BJ (cell line): ENCODE results near the gene ACAP3. TPM values are rescaled to one million over a fixed set of nuclear protein-coding genes. Genes with fewer than 3 reads are reported as not detected.

Source experiments
- CTCF ChIA-PET: fragments of 350-600 bp; formaldehyde crosslinking; extraction: SDS; loops from one replicate; lab custom pipeline; 2021; ENCODE audit warnings: antibody characterized with exemption, inconsistent platforms; lab: Yijun Ruan, JAX
- POLR2A ChIA-PET: fragments of 300-600 bp; sonication (Branson Sonifier 250); formaldehyde crosslinking; extraction: SDS; loops from one replicate; lab custom pipeline; 2021; ENCODE audit warnings: antibody characterized with exemption; lab: Charles Lee
- DNase-seq: peaks from one replicate; pipeline ENCODE4 v3.0.0-alpha.2; 2011; ENCODE audit warnings: low read depth
- H3K27me3 ChIP-seq: 2 replicates; pipeline ENCODE4 v1.6.0; 2011; ENCODE audit warnings: low read length; ENCODE audit not compliant: control insufficient read depth, insufficient read depth
- H3K36me3 ChIP-seq: 2 replicates; pipeline ENCODE4 v1.5.1; 2011; ENCODE audit warnings: low read length; ENCODE audit not compliant: control insufficient read depth, insufficient read depth
- H3K4me3 ChIP-seq: 2 replicates; pipeline ENCODE4 v1.5.1; 2011; ENCODE audit warnings: low read depth, mild to moderate bottlenecking, control low read depth, low read length
- polyA plus RNA-seq: library from polyadenylated mRNA; depleted of rRNA; stranded (reverse); fragments of >200 nt; gene quantifications from 2 replicates; pipeline ENCODE4 v1.2.3, GENCODE V29; 2011
- TF ChIP-seq, protein P1 (sequence below): IDR thresholded peaks from 2 replicates; pipeline ENCODE4 v1.5.1; 2011; ENCODE audit warnings: low read depth, mild to moderate bottlenecking, control low read depth, inconsistent platforms, low read length, moderate library complexity; ENCODE audit not compliant: insufficient read depth

The ACAP3 gene
- polyA plus RNA-seq, 1 experiment: 33.9 TPM

DNA sequence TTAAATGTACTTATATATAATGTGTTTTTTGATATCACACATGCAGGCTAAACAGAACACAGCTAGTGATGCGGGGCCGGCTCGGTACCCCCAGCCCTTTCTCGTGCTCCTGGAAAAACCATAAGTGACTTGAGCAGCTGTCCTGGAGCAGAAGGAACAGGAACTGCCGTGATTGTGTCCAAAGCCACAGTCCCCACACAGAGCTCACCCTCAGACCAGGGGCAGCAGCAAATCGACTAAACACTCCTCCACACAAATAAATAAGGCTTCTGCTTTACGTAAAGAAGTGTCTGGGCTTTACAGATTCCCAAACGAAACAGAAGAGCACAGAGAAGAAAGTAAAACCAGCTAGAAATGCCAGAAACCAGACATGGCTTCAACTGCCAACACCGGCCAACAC, 43.7 kb downstream of the ACAP3 start:
- DNase-seq: no peak

DNA sequence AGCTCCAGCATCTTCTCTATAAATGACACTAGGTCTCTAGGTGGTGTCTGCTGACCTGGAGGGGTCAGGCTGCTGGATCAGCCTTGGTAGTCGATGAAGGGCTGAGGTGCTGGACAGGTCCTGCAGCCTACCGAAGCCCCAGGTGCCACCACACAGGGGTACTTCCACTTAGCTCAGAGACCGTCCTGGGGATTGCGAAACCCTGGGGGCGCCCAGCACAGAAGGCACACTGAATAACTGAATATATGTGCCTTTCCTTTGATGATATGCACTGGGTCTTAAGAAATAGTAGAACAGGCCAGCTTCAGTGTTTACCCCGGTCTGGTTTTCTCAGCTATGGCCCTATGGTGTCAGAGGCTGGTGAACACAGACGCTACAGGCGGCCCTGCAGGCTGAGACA, 45.0 kb downstream of the ACAP3 start:
- no peak overlapping the region for H3K4me3 ChIP-seq
- TF ChIP-seq, protein P1, sequence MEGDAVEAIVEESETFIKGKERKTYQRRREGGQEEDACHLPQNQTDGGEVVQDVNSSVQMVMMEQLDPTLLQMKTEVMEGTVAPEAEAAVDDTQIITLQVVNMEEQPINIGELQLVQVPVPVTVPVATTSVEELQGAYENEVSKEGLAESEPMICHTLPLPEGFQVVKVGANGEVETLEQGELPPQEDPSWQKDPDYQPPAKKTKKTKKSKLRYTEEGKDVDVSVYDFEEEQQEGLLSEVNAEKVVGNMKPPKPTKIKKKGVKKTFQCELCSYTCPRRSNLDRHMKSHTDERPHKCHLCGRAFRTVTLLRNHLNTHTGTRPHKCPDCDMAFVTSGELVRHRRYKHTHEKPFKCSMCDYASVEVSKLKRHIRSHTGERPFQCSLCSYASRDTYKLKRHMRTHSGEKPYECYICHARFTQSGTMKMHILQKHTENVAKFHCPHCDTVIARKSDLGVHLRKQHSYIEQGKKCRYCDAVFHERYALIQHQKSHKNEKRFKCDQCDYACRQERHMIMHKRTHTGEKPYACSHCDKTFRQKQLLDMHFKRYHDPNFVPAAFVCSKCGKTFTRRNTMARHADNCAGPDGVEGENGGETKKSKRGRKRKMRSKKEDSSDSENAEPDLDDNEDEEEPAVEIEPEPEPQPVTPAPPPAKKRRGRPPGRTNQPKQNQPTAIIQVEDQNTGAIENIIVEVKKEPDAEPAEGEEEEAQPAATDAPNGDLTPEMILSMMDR: no peak
- ChIA-PET POLR2A (no interaction called here), CTCF (interaction anchor here (6.4 kb wide), 1 partner anchor 141 kb away, joined by 30 read pairs; no protein-coding TSS in a partner anchor)
- H3K36me3 ChIP-seq: peaks cover 36% of the 10 kb centered on the region
- DNase-seq: no peak
- H3K27me3 ChIP-seq: no peaks in the 10 kb centered on the region

More for the DNA sequence above, 43.7 kb downstream of the ACAP3 start:
- TF ChIP-seq, protein P1: no peak
- ChIA-PET CTCF (interaction anchor here (1.2 to 6.4 kb wide), 4 partner anchors 8 to 142 kb away, joined by 3 to 30 read pairs (median 6); no protein-coding TSS in a partner anchor), POLR2A (no interaction called here)
- H3K36me3 ChIP-seq: peaks cover 33% of the 10 kb centered on the region
- H3K27me3 ChIP-seq: no peaks in the 10 kb centered on the region
- no peak overlapping the region for H3K4me3 ChIP-seq

DNA sequence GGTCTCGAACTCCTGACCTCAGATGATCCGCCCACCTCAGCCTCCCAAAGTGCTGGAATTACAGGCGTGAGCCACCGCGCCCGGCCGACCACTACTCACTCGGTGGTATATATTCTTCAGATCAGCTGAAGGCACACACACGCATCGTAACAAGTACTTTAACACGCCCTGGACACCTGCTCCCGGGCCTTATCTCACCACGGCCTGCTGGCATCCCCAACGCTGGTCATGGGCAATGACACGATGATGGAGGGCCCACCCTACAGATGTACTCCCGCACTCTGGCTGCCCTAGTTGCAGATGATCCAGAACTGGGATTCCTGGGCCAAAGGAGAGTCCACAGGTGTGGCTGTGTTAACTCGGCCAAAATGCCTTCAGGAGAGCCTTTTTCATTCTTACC, 45.7 kb downstream of the ACAP3 start:
- Histone ChIP-seq H3K36me3 (peaks cover 33% of the 10 kb centered on the region), H3K4me3 (no peak overlapping the region), H3K27me3 (no peaks in the 10 kb centered on the region)
- no peak for DNase-seq
- TF ChIP-seq, protein P1: no peak
- POLR2A ChIA-PET: no interaction called here
- CTCF ChIA-PET: interaction anchor here (6.4 kb wide), 1 partner anchor 140 kb away, joined by 30 read pairs; no protein-coding TSS in a partner anchor

DNA sequence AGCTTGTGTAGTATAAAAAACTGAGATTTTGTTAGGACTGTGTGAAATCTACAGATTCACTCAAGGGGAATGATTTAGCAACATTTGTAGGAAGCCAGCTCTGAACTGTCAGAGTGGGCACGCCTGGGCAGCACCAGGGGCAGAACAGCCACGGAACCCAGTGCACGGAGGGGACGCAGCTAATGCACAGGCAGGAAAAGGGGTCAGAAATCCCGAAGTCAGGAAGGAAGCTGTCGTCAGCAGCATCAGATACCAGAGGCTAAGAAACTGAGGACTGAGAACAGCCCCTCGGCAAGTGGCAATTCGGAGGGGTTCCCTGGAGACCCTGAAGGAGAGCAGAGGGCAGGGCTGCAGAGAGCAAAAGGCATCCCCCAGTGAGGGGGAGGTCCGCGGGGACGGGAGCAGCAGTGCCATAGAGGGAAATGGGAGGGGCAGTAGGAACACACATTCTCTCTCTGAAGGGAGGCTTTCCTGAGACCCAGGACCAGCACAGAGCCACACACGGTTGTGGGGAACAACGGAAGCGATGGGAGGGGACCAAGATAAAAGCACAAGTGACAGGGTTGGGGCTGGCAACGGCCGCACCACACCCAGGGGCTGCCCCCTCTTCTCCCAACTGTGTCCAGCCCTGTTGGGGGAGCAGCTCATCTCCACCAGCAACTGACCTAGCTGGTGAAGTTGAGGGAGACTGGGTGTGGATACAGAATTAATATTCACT, 46.7 kb downstream of the ACAP3 start:
- no peak overlapping the region for H3K4me3 ChIP-seq
- DNase-seq: no peak
- H3K27me3 ChIP-seq: no peaks in the 10 kb centered on the region
- TF ChIP-seq, protein P1: no peak
- H3K36me3 ChIP-seq: peaks cover 38% of the 10 kb centered on the region
- POLR2A ChIA-PET: no interaction called here
- CTCF ChIA-PET: interaction anchor here (0.7 to 6.4 kb wide), 3 partner anchors 29 to 277 kb away, joined by 3 to 30 read pairs (median 4); no protein-coding TSS in a partner anchor

DNA sequence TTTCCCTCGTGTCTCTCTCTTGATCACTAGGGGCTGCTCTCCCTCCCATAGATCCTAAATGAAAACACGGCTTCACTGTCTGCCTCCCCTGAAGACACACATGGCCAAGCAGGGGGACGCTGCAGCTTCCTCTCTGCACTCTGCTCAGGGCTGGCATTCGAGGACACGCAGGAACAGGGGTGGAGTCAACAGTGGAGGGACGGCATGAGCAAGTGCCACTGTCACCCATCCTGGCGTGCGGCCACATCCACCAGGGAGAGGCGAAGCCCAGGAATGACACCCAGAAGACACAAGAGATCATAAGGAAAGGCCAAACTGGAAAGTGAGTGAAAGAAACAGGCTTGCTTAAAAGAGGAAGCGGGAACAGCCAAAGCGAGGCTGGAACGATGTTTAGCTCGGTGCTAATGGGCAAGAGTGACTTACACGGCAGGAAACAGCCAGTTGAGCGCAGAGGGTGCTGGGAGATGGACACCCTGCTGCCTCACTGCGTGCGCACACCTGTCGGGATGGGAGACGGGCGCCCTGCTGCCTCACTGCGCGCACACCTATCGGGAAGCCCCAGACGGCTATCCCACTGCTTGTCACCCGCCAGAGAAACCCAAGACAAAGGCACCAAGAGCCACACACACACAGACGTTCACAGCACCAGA, 47.7 kb downstream of the ACAP3 start:
- no peaks in the 10 kb centered on the region for H3K27me3 ChIP-seq
- ChIA-PET CTCF (interaction anchor here (0.7 to 6.4 kb wide), 3 partner anchors 30 to 276 kb away, joined by 3 to 30 read pairs (median 4); no protein-coding TSS in a partner anchor), POLR2A (no interaction called here)
- TF ChIP-seq, protein P1: no peak
- peaks cover 39% of the 10 kb centered on the region for H3K36me3 ChIP-seq
- no peak overlapping the region for H3K4me3 ChIP-seq
- no peak for DNase-seq
